Middle frontal gyrus (tissue), 1 donor: ENCODE data around the gene AP3D1.
"Not testable (repeated sequence)": the region's sequence is repeated elsewhere in the genome, so short reads cannot be mapped to it uniquely, and the experiment has no call there.

Experiments used
- DNase-seq: peaks from one replicate; pipeline ENCODE4 v3.0.0-alpha.2; 2015; ENCODE audit warnings: low spot score; ENCODE audit errors: extremely low spot score

The AP3D1 gene

GRCh38 chr19:2154587-2155075 is 3.3 kb upstream of the AP3D1 start:
- no peak for DNase-seq

- no peak for DNase-seq
These were observed 500 bp downstream of the AP3D1 start for GRCh38 chr19:2150794-2151338.

- no peak for DNase-seq
These were observed 1.2 kb downstream of the AP3D1 start for GRCh38 chr19:2149980-2150793.

GRCh38 chr19:2148482-2149135 is 2.8 kb downstream of the AP3D1 start:
- DNase-seq = no peak

- DNase-seq = no peak
These were observed 5.5 kb downstream of the AP3D1 start for GRCh38 chr19:2145831-2146241.

GRCh38 chr19:2144190-2144589 is 7.2 kb downstream of the AP3D1 start:
- DNase-seq = no peak

- no peak for DNase-seq
These were observed 9.1 kb downstream of the AP3D1 start for GRCh38 chr19:2142173-2142829.

GRCh38 chr19:2140138-2140569 is 11.2 kb downstream of the AP3D1 start:
- no peak for DNase-seq

GRCh38 chr19:2139385-2140137 is 11.8 kb downstream of the AP3D1 start:
- no peak for DNase-seq

GRCh38 chr19:2138061-2138728 is 13.2 kb downstream of the AP3D1 start:
- DNase-seq = no peak

- no peak for DNase-seq
These were observed 14.6 kb downstream of the AP3D1 start for GRCh38 chr19:2136796-2137195.

- no peak for DNase-seq
These were observed 15.6 kb downstream of the AP3D1 start for GRCh38 chr19:2135474-2136402.

- no peak for DNase-seq
These were observed 18.5 kb downstream of the AP3D1 start for GRCh38 chr19:2132731-2133490.

- DNase-seq = no peak
These were observed 19.2 kb downstream of the AP3D1 start for GRCh38 chr19:2132191-2132590.

GRCh38 chr19:2131012-2131975 is 20.1 kb downstream of the AP3D1 start:
- not testable (repeated sequence) for DNase-seq

GRCh38 chr19:2129892-2130770 is 21.2 kb downstream of the AP3D1 start:
- no peak for DNase-seq

- DNase-seq = no peak
These were observed 21.9 kb downstream of the AP3D1 start for GRCh38 chr19:2129486-2129885.
